GM19193 (cell line): Measurements from ENCODE around the gene GPLD1.
A peak's percentile ranks its signal among the peaks of the same experiment; 100 is the strongest.

ENCODE experiments used
- POLR2A ChIP-seq: IDR thresholded peaks from 4 replicates; pipeline ENCODE4 v1.6.1; 2011; ENCODE audit not compliant: insufficient read depth, insufficient read length; ENCODE audit errors: extremely low read depth

Gene GPLD1

GRCh38 chr6:24506814-24507520 lies 17.6 kb upstream of the GPLD1 start:
- TF ChIP-seq POLR2A, result no peak

GRCh38 chr6:24504649-24505586 lies 15.5 kb upstream of the GPLD1 start:
- no peak for TF ChIP-seq POLR2A

- TF ChIP-seq POLR2A, result no peak
These were observed 14.9 kb upstream of the GPLD1 start for GRCh38 chr6:24504287-24504648.

DNA sequence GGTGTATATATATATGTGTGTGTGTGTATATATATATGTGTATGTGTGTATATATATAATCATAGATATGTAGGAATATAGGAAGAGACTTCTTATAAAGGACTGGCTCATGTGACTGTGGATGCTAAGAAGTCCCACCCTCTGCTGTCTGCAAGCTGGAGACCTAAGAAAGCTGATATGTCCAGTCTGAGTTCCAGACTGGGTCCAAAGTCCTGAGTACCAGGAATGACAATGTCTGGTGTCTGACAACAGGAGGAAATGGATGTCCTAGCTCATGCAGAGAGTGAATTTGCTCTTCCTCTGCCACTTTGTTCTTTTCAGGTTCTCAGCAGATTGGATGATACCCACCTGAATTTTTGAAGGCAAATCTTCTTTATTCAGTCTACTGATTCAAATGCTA lies 12.5 kb upstream of the GPLD1 start:
- no peak for TF ChIP-seq POLR2A

DNA sequence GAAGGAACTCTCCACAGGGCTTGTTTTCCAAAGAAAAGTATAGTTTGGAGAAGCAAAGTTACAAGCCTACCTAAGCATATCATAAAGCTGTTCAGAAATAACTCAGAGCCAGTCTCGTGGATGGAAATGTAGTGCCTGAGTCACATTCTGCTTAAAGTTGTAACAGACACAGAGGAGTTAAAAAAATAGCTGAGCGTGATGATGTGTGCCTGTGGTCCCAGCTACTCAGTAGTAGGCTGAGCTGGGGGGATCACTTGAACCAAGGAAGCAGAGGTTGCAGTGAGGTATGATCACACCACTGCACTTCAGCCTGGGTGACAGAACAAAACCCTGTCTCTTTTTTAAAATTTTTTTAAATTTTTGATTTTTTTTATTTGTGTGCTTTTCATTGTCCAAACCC lies 12.0 kb upstream of the GPLD1 start:
- no peak for TF ChIP-seq POLR2A

DNA sequence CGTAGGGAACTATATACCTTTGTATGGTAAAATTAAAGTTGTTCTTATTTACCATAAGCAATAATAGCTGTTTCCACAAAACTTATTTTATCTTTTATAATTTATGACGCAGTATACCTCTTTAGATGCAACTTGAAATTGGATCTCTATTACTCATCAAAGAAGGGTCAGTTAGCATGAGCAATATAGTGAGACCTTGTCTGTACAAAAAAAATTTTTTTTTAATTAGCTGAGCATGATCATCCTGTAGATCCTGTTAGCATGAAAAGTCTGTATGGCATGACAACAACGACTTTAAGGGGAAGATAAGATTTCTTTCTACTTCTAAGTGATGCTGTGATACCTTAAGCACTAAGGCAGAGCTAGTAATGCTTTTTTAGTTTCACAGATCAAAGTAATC lies 11.3 kb upstream of the GPLD1 start:
- TF ChIP-seq POLR2A, result no peak

DNA sequence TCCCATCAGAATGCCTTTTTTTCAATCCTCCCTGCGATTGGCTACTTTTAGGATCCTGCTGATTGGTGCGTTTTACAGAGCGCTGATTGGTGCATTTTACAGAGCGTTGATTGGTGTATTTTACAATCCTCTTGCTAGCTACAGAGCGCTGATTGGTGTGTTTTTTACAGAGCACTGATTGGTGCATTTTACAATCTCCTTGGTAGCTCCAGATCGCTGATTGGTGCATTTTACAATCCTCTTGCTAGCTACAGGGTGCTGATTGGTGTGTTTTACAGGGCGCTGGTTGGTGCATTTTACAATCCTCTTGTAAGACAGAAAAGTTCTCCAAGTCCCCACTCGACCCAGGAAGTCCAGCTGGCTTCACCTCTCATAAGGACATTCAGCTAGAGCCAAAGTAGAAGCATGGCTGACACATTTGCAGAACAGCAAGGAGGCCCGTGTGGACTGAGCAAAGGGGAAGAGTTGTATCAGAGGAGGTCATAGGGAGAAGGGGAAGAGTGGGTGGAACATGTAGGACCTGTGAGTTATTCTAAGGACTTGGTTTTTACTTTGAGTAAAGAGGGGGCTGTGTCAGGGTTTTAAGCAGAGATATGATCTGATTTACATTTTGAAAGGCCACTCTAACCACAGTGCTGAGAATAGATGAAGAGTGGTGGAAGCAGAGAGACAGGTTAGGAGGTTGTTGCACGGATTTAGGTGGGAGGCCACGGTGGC lies 8.0 kb upstream of the GPLD1 start:
- no peak for TF ChIP-seq POLR2A

DNA sequence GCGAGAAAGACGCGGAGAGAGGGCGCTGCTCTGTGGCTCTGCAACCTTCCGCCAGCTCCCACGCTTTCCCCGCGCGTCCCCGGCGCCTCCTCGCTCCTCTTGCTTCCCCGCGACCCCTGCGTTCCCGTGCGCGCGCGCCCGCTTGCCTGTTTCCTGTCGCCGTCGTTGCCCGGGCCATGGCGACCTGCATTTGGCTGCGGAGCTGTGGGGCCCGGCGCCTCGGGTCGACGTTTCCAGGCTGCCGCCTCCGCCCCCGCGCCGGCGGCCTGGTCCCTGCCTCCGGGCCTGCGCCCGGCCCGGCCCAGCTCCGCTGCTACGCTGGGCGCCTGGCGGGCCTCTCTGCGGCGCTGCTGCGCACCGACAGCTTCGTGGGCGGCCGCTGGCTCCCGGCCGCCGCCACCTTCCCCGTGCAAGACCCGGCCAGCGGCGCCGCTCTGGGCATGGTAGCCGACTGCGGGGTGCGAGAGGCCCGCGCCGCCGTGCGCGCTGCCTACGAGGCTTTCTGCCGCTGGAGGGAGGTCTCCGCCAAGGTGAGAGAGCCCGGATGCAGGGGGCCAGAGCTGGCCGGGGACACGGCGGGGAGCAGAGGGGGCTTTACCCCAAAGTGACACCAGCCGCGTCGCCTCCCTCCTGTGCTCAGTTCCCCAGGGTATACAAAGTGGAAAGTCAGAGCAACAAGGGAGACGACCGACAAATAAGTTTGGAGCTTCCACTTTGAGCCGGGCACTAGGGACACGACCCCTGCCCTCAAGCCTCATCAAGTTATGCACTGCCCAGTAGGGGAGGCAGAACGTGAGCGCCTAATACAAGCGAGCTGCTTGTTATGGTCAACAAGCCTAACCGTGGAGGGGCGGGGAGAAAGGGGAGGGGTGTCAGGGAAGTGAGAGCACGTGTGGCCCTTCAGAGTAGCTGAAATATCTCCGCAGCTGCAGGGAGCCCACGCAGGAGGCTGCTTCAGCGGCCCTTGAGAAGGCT lies 5.7 kb upstream of the GPLD1 start, which contains the start of gene ALDH5A1:
Gene ALDH5A1, plus strand, starts transcription at position 149 of the 975 bp plus-strand sequence. Its CDS starts 28 bp downstream, at position 177.
- TF ChIP-seq POLR2A, result peak; percentile 39

- no peak for TF ChIP-seq POLR2A
These were observed 4.8 kb upstream of the GPLD1 start for GRCh38 chr6:24493945-24494820.

GRCh38 chr6:24492475-24492874 lies 3.1 kb upstream of the GPLD1 start:
- no peak for TF ChIP-seq POLR2A

- TF ChIP-seq POLR2A, result no peak
These were observed 1.6 kb upstream of the GPLD1 start for GRCh38 chr6:24490948-24491347.

DNA sequence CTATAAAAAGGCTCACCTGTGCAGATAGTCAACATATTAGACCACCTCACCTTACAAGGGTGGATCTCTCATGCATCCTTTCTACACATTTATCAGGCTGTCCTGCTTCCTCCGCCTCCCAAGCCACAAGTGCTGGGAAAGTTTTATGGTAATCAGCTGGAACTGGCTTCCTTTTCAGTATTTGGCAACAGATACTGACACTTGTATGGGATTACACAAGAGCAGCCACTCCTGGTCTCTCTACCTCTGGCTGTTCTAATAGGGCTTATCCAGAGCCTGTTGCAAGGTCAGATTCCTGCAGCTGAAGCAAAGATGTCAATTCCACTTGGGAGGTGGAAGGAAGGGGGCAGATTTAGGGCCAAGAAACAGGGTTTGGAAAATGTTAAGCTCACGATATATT lies 503 bp upstream of the GPLD1 start:
- TF ChIP-seq POLR2A, result no peak

GRCh38 chr6:24486065-24486464 lies 3.3 kb downstream of the GPLD1 start:
- no peak for TF ChIP-seq POLR2A
